ENCODE results near the gene CYSRT1.

- TF ChIP-seq CTCF (optimal IDR thresholded peaks at IDR 0.05 in 1 of 3, IDR thresholded peaks at IDR 0.05 in 1 of 3, conservative IDR thresholded peaks at IDR 0.05 in 1 of 3; ENCODE audit: extremely low read depth in 1 of 3, insufficient read depth in 2 of 3, low read length in 3 of 3) (no peak), EZH2 (IDR thresholded peaks at IDR 0.05; ENCODE audit: low read length) (no peak)
These were observed 10.7 kb downstream of the CYSRT1 start for GRCh38 chr9:137235424-137236237.
